GM18951 (cell line): ENCODE measurements around the gene STOM.
"Not testable (repeated sequence)": the region's sequence is repeated elsewhere in the genome, so short reads cannot be mapped to it uniquely, and the experiment has no call there.

Experiments used
- POLR2A ChIP-seq: IDR thresholded peaks from 4 replicates; pipeline ENCODE4 v1.6.1; 2011; ENCODE audit warnings: mild to moderate bottlenecking; ENCODE audit not compliant: insufficient read length, insufficient read depth; ENCODE audit errors: extremely low read depth
- in situ Hi-C: fragments of 300-500 bp; cut with MboI; formaldehyde crosslinking; loops from one replicate; pipeline ENCODE4 v1.12.0; 2022; ENCODE audit warnings: low sequenced_read_pairs, mixed read lengths, inconsistent platforms; ENCODE audit not compliant: unreplicated experiment

STOM gene

GRCh38 chr9:121292801-121293241 is 77.2 kb downstream of the STOM start:
- in situ Hi-C loops = no loop called here
- no peak for TF ChIP-seq POLR2A

GRCh38 chr9:121292051-121292450 is 78.0 kb downstream of the STOM start:
- in situ Hi-C loops = no loop called here
- no peak for TF ChIP-seq POLR2A

- in situ Hi-C loops = not testable (repeated sequence)
Observed at GRCh38 chr9:121291536-121291935, 78.5 kb downstream of the STOM start.

GRCh38 chr9:121289772-121290370 is 80.2 kb downstream of the STOM start:
- in situ Hi-C loops = no loop called here
- no peak for TF ChIP-seq POLR2A

- in situ Hi-C loops = no loop called here
- no peak for TF ChIP-seq POLR2A
Observed at GRCh38 chr9:121289026-121289771, 80.9 kb downstream of the STOM start.
